Bronchial epithelial cell (primary cell): Measurements from ENCODE around the gene IFITM5. TPM values are rescaled to one million over a fixed set of nuclear protein-coding genes. Genes with fewer than 3 reads are reported as not detected.
"Not testable (repeated sequence)": the region's sequence is repeated elsewhere in the genome, so short reads cannot be mapped to it uniquely, and the experiment has no call there.

Source experiments
- DNase-seq: peaks from one replicate; pipeline ENCODE4 v3.0.0-alpha.2; 2010; ENCODE audit warnings: low read depth
- FAIRE-seq: peaks from 2 replicates; lab custom pipeline; 2011; peaks lifted over from hg19 to GRCh38; lab: Jason Lieb, UNC
- H3K27me3 ChIP-seq: 2 replicates; pipeline ENCODE4 v1.5.1; 2011; ENCODE audit warnings: low read length; ENCODE audit not compliant: control insufficient read depth, insufficient read depth
- H3K36me3 ChIP-seq: 2 replicates; pipeline ENCODE4 v1.5.1; 2011; ENCODE audit warnings: low read length; ENCODE audit not compliant: control insufficient read depth, insufficient read depth
- H3K4me3 ChIP-seq: 2 replicates; pipeline ENCODE4 v1.5.1; 2011; ENCODE audit warnings: mild to moderate bottlenecking, low read depth, low read length, control low read depth
- CTCF ChIP-seq: IDR thresholded peaks from 2 replicates; pipeline ENCODE4 v1.5.1; 2011; ENCODE audit warnings: mild to moderate bottlenecking, moderate library complexity, low read length, control low read depth, inconsistent platforms; ENCODE audit not compliant: insufficient read depth, severe bottlenecking
- total RNA-seq: library from RNA; depleted of rRNA; stranded (reverse); fragments of >200 nt; gene quantifications from 2 replicates; pipeline ENCODE4 v1.2.1, GENCODE V29; 2014

The IFITM5 gene
- total RNA-seq, 1 donor from 2014 or later: not detected

- TF ChIP-seq CTCF: no peak
- H3K27me3 ChIP-seq: no peaks in the 10 kb centered on the region
- no peaks in the 10 kb centered on the region for H3K36me3 ChIP-seq
- DNase-seq (no peak), FAIRE-seq (no peak)
- no peak overlapping the region for H3K4me3 ChIP-seq
Observed at GRCh38 chr11:324156-324555, 24.8 kb upstream of the IFITM5 start.

DNA sequence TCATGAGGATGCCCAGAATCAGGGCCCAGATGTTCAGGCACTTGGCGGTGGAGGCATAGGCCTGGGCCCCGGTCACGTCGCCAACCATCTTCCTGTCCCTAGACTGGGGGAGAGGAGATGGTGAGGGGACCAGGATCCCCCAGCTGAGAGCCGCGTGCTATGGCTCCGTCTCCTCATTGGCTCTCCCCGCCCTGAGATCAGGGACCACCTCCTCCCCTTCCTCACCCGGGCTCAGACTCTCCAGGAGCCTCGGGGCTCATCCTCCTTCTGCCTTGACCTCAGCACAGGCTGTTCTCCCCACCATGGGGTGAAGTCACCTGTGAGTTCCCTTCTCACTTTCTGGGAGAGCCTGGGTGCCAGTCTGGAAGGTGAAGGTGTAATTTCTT is 20.6 kb upstream of the IFITM5 start:
- H3K4me3 ChIP-seq: peak overlapping the region; percentile 35
- FAIRE-seq, H3K36me3 ChIP-seq, DNase-seq, H3K27me3 ChIP-seq: not testable (repeated sequence)

DNA sequence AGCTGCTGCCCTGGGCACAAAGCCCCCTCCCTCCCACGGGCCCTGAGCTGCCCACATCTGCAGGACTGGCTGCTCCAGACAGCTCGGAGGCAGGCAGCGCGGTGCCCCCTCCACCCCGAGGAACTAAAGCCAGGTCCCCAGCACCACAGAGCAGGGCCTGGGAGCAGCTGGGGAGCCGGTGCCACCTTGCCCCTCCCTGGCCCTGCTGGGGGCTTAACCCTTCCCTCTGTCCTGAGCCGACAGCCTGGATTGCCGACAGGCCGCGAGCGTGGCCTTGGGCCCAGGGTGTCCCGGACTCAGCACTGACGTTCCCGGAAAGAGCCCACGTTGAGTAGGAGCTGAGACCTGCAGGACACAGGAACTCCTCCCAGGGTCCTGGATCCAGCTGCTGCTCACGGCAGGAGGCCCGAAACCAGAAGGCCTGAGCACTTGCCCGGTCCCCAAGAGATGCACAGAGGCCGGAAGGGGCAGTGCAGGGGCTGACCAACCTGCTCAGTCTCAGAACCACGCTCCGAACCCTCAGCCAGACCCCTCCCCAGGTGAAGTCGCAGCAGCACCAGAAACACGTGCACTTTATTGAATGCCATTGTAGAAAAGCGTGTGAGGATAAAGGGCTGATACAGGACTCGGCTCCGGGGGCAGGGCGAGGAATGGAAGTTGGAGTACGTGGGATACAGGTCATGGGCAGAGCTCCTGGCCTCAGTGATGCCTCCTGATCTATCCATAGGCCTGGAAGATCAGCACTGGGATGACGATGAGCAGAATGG is 20.0 kb upstream of the IFITM5 start:
- not testable (repeated sequence) for DNase-seq, FAIRE-seq, H3K36me3 ChIP-seq, H3K27me3 ChIP-seq
- peak overlapping the region; percentile 35 for H3K4me3 ChIP-seq

DNA sequence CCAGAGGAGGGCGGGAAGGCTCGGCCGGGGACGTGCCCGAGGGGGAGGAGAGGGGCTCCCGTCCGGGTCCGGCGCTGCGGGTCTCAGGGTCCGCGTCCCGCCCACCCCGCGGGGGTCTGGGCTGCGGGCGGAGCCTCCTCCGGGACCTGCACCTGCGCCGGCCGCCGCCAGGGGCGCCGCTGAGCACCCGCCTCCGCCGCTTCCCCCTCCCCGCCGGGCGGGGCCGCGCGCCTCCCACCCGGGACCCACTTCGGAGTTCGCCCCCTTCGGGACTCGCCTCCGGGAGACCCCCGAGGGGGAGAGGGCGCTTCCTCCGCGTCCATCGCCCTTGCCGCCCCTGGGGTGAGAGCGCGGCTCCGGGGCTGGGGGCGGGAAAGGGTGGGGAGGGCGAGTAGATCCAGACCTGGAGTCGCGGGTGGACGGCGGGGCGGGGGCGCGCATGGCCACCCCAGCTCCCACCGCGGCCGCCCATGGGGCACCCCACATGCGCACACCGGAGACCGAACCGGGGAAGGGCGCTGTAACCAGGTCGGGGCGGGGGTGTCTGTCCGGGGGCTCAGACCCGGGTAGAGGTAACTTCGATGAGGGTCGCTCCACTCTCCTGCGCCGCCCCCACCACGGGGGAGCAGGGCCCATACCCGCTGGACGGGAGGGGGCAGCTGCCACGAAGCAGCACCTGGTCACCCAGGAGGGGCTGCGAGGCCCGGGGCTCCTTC is 19.2 kb upstream of the IFITM5 start:
- H3K27me3 ChIP-seq, DNase-seq, FAIRE-seq, H3K36me3 ChIP-seq: not testable (repeated sequence)
- peak overlapping the region; percentile 35 for H3K4me3 ChIP-seq

DNA sequence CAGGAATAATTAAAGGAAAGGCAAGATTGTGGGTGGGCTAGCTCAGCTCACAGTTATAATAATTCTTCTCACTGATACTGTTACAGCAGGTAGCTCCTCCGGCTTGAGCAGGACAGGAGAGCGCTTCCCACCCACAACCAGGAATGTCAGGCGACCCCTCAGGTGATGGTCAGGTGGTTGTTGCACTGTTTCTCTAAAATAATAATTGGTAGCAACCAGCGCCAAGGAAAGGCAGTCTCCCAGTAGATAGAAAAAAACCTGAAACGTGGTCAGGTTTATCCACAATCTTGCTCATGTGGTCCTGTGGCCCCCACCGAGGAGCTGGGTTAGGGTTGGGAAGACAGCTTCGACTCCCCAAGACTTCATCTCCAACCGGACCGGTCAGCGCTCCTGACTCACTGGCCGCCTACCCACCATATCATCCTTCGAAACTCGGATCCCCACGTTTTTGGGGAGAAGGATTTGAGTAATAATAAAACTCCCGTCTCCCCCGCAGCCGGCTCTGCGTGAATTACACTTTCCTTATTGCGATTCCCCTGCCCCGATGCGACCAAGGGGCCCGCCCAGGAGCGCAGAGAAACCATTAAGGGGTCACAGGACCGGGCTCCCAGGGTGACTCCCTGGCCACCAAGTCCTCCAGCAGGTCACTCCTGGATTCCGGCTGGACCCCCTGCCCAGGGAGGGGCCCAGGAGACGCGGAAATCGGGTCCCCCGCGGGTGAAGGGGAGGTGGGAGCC is 18.5 kb upstream of the IFITM5 start:
- not testable (repeated sequence) for FAIRE-seq, H3K4me3 ChIP-seq, H3K27me3 ChIP-seq, DNase-seq, H3K36me3 ChIP-seq

GRCh38 chr11:316891-317301 is 17.6 kb upstream of the IFITM5 start:
- no peak overlapping the region for H3K4me3 ChIP-seq
- DNase-seq: no peak
- TF ChIP-seq CTCF: no peak

DNA sequence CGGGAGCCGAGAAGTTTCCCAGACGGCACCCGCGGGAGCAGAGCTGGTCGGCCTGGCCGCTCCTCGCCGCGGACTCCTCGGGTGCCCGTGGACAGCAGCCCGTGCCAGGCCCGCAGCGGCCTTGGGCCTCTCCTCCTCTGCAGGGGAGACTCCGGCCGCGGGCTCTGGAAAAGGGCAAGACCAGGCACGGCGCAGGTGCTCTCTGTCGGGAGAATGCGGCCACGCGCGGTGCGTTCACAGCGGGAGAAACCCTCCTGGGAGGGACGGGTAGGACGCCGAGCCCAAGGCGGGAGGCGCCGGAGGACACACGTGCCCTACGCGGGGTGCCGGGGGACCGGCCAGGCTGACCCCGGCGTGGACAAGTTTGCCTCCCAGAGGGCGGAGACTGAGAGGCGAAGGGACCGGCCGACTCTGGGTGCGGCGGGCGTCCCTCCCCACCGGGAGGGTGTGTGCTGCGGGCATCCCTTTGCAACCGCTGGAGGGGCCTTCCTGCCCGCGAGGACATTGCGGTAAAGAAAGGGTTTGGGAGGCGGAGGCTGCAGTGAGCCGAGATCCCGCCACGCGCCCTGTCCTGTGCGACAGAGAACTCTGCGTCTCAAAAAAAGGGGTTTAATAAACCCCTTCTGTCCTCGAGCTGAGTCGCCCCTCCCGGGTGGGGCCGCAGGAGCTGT is 16.8 kb upstream of the IFITM5 start:
- Histone ChIP-seq H3K4me3 (peak overlapping the region; percentile 22), H3K36me3 (no peaks in the 10 kb centered on the region), H3K27me3 (peaks cover 2% of the 10 kb centered on the region)
- DNase-seq: no peak
- no peak for TF ChIP-seq CTCF
- no peak for FAIRE-seq

More at GRCh38 chr11:316891-317301, 17.6 kb upstream of the IFITM5 start:
- no peaks in the 10 kb centered on the region for H3K36me3 ChIP-seq
- peaks cover 2% of the 10 kb centered on the region for H3K27me3 ChIP-seq
- no peak for FAIRE-seq
